HG03439 (cell line): ENCODE results near the gene ESYT2.

ENCODE experiments used
- ATAC-seq: cut with Tn5 transposase; IDR thresholded peaks from one replicate; pipeline ENCODE4 v1.9.1; 2021; ENCODE audit warnings: mild to moderate bottlenecking, moderate library complexity; ENCODE audit not compliant: unreplicated experiment

Gene ESYT2

DNA sequence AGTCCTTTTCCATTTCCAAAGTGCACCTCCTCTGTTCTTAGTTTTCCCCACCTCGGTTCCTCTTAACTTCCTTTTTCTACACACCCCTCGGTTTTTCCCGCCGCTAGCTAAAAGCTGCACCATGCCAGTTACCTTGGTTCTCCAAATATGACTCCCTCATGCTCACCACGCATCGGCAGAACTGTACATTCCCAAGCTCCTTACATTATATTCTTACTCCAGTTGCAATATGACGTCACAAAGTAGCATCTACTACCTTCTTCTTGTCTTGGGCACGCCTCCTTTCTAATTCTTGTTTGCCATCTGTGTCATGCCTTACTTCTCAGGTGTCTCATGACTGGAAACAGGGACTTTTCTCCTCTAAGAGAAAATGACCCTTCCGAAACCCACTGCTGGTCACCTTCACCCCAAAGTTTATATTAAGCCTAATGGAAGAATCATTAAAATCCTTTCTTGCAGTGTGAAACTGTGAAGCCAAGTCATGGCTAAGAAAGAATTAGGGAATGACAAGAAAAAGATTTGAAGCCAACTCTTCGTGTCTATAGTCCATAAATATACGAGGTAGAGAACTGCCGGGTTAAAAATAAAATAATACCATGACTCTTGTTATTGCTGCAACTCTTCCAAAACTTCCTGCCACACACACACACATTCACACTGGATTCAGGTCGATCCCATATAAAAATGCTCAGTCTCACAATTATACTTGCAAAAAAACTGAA, 1.7 kb downstream of the ESYT2 start:
- ATAC-seq = no peak

DNA sequence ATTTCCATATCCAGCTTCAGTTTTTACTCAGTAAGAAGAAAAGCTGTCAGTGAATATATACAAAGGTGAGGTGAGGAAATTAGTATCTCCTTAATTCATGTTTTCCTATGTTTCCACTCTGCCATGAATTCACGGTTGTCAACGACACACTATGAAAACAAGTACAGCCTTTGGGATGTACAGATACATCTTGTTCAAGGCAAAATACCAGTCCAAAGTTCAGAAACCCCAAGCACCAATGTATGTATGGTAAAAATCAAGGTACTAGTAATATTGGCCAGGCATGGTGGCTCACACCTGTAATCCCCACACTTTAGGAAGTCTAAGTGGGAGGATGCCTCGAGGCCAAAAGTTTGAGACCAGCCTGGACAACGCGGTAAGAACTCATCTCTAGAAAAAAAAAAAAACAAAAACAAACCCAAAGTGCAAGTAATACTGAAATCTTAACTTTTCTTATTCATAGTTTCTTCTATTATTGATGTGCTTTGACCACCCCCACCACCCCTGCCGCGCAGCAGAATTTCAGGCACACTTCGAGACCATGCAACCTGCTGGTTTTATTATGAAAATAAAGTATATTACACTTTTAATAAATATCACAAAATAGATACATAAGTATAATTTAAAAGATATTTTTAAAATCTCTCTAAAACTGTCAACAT, 3.5 kb downstream of the ESYT2 start:
- ATAC-seq = no peak

DNA sequence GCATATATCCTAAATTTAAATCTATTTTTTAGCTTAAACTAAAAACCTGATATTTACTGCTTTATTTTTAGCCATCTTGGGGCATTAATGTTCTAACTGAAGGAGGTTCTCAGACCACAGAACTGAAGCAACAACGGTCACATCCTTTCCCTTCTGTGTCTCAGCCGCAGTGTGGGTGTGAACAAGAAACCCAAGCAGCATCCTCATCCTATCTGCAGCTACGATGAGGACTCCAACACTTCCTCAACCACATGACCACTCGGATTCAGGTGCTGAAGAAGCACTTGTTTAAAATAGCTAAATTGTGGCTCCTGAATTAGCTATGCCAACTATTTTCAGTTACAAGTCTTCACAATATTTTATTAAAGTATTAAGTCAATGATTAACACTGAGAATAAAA, 5.3 kb downstream of the ESYT2 start:
- ATAC-seq = peak; percentile 49

DNA sequence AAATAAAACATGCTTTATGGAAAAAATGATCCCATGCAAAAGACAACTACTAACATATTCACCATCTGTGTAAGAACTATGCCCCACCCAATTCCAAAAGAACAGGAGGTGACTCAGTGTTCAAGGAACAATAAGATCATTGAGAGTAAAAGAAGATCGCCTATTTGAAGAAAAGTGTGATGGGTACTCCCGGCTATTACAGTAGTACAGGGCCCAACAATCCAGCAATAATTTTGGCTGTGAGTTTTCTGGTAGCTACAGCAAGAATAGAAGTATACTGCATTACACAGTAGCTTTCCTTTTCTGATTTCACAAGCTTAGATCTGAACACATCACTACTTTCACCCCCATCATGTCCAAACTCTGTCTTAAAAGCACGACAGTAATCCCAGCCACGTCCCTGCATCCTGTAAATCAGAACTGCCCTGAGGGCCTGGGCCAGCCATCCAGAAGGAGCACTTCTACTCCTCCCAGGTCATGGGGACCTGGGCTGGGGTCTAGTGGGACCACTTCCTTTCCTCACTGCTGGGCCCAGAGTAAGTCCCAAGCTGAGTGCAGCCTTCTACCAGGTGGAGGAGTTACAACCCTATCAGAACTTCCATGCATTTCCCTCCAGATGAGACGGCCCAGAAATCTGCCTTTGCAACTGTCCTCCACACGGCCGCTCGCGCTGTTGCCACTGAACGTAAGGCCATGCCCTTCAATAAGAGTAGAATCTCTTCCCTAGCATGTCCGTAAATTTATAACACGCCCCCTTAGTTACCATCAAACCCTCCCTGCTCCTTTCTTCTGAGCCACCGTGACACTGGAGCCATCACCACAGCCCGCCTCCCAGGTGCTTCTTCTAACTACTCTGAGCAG, 7.9 kb downstream of the ESYT2 start:
- no peak for ATAC-seq

DNA sequence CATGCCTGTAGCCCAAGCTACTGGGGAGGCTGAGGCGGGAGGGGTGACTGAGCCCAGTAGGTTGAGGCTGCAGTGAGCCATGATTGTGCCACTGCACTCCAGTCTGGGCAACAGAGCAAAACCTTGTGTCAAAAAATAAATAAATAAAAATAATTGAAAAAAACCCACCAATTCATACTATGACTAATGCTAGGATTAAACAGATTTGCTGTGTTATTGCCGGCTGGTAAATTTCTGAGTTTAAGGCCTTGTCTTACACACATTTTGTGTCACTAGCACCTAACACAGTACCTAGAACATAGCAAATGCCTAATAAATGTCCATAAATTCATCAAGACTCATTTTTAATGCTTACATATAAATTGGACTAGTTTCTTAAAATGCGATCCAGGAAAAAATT, 8.7 kb downstream of the ESYT2 start:
- ATAC-seq = no peak

DNA sequence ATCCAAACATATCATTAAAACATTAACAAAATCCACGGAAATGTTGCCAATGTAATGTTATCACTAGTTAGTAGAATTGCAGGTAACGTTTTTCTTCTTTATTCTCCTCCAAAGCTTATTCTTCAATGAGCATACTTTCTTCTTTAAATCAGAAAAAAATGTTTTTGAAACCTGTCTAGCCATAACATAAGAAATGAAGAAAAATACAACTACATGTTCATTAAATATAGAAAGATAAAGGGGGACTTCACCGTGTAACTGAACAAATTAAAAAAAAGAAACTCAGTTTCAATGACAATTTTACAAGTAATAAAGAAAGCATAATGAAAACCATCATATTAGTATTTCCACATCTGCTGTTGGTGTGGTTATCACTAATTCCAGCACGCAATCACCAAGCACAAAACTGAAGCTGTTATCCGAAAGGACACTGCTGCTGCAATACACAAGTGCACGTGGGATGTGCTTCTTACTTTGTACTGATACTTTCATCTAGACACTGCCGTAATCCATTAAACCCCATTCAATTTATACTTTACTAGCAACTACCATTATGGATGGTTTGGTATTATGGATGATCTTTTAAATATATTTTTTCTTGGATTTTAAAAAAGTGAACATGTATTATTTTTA, 9.6 kb downstream of the ESYT2 start:
- no peak for ATAC-seq

DNA sequence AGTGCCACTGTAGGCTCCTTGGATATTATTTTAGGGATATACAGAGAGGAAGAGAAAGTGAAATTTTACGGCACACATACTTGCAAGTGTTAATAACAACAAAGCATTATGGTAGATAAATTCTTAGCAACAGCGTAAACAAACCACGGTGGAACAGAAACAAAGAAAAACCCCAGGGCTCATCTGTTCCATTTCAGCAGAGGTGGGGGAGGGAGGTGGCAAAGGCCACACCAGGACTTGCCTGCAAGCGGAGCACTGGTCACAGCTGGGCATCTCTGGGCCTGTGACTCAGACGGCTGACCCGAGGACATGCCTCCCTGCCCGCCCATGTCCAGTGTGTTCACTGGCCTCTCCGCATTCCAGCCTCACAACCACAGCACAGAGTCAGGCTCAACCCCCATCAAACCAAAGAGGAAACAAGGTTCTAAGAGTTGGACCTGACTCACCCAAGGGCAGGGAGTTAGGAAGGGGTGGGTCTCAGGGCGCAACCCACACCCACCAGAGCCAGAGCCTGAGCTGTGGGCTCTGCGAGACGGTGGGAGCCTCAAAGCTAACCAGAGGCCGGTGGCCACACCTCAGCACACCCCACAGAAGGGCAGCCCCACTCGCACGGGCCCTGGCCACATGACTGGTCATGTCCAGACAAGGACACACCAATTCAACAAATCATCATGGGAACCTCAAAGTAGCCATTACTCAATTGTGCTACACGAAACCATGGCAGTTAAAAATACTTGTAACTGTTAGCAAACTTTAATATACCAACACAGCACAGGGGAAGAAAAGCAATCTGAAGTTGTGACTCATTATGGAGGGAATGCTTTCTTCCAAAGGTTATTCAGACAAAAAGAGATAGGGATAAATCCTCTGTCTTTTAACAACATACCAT, 10.7 kb downstream of the ESYT2 start:
- ATAC-seq = peak; percentile 90

DNA sequence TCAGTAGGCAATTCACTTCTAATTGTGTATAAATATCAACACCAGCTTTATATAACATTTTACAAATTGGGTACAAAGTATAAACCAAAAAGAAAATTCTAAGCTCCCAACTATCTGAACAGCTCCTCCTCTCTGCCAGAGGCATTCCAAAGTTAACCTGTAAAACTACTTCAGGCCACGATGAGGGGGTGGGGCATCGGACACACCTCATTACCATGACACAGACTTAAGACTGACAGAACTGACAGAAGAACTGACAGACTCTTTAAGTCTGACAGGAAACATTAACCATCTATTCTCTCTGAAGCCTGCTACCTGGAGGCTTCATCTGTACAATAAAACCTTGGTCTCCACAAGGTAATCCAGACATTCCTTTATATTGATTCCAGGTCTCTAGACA, 12.3 kb downstream of the ESYT2 start:
- ATAC-seq = no peak

DNA sequence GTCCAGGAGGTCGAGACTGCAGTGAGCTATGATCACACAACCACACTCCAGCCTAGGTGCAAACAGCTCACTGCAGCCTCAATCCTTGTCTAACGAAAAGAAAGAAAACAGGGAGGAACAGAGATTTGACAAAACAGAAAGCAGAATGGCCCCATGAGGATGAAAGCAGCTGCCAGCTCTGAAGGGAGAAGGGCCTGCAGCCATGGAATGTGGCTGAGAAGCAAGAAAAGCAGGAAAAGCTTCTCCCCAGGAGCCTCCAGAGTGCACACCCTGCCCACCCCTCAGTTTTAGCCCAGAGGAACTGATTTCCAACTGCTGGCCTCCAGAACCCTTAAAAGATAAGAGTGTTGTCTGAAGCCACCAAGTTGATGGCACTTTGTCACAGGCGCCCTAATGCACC, 13.0 kb downstream of the ESYT2 start:
- no peak for ATAC-seq

DNA sequence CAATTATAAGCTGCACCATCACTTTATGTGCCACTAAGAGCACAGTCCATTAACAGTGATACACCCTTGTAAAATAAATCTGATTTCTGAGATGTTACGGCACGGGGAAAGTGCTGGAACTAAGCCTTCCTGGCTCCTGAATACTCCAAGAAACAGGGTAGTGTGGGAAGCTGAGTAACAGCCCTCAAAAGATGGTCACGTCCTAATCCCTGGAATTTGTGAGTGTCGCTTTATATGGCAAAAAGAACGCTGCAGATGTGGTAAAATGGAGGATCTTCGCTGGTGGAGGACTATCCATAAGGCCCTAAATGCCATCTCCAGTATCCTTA, 13.5 kb downstream of the ESYT2 start:
- no peak for ATAC-seq

DNA sequence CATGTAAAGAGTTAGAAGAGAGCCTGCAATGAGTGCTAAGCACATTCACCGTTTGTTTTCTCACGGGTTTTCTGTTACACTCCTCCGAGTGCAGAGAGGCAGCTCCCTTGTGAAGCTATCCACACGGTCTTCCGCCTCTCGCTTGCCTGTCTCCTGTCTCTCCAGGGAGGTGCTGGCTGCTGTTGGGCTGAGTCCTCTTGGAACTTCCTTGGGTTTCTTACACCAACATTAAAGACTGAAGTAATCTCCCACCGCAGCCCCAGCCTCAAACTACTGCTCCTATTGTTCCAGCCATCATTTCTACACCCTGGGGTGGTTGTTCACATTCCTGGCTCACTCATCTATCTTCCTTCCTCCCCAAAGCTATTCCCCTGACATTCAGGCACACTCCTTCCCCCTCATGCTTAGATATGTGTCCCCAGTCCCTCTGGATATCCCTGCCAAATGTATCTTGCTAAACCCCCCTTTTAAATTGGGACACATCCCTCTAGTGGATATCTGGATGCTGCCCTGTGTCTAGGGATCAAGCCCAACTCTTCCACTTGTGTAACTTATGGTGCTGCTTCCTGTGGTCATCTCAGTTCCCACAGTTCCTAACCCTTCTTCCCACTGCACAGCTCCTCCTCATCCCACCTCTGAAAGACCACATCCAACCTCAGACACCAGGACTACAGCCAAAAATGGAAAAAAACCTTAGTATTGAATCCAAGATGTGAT, 14.1 kb downstream of the ESYT2 start:
- ATAC-seq = no peak

DNA sequence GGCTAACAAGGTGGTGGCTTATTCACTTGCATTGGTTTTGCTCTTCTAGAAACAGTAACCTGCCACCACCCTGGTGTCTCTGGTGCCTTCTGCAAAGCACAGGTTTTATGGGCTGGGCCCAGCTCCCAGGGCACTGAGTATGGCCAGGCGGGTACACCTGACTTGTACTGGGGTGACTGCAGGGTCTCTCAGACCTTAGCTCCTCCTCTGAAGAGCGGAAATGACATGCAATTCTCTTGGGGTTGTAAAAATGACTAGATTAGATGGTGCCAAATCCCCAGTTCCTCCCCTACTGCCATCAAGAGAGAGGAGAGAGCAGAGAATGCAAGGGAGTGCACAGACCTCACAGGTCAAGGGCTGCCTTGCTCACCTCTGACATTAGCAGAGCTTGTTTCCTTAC, 14.7 kb downstream of the ESYT2 start:
- ATAC-seq = no peak

DNA sequence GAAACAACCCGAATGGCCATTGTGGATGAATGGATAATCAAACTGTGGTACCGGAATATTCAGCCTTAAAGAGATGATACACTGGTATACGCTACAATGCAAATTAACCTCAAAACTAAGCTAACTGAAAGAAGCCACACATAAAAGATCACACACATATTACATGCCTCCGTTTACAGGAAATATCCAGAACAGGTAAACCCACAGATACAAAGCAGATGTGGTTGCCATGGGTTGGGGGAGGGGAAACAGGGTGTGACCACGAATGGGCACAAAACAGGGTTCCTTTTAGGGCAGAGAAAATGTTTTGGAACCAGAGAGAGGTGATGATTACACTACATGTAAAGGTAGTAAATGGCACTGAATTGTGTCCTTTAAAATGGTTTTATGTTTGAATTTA, 16.6 kb downstream of the ESYT2 start:
- ATAC-seq = no peak

DNA sequence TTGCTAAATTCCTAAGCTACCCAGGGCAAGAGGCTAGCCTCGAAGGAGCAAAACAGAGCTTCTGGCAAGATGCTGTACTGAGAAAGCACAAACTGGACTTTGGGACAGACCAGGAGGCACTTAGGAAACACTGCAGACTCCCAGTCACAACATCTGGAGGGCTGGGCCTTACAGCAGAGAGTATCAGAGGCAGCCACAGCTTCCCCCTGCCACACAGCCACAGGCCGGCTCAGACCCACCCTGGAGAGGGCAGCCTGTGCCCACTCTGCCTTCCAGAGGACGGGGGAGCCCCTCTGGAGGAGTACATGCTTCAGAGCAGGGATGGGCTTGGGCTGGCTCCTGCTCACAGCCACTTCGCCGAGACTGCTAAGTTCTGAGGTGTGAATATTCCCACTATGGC, 17.4 kb downstream of the ESYT2 start:
- no peak for ATAC-seq

DNA sequence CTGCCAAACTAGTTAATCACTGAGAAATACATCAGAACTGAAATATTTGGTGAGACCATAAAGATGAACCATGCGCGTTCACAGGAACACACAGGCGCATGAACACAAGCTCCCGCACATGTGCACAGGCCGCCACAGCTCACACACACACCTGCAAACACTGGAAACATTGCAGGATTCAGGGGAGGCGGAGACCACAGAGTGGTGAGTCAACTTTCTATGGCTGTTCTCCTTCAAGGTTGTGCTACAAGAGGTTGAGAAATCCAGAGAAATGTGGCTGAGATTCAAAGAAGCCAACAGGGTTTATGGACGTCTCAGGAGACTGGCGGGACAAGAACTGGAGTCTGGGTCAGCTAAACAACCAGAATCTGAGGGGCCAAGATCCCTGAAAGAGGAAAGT, 17.8 kb downstream of the ESYT2 start:
- ATAC-seq = no peak

DNA sequence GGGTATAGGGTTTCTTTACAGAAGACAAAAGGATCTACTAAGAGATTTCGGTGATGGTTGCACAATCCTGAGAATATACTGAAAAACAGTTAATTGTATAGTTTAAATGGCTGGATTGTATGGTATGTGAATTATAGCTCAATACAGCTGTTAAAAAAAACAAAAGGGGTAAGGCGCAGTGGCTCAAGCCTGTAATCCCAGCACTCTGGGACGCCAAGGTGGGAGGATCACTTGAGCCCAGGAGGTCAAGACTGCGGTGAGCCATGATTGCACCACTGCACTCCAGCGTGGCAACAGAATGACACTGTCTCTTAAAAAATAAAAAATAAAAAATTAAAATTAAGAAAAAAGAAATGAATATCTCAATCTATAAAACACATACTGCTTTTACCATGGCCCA, 18.5 kb downstream of the ESYT2 start:
- ATAC-seq = no peak

DNA sequence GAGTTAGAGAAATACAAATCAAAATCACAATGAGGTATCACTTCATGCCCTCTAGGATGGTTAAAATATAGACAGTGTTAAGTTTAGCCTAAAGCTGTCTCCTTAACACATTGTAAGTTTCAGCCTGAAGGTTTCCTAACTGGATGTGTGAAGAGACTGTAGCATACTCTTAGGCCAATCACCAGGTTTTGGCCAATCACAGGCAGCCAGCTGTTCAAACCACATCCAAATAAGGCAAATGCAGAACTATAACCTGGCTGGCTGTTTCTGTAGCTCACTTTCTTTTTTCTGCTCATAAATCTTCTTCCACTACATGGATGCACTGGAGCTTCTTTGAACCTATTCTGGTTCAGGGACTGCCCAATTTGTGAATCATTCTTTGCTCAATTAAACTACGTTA, 19.7 kb downstream of the ESYT2 start:
- ATAC-seq = no peak

DNA sequence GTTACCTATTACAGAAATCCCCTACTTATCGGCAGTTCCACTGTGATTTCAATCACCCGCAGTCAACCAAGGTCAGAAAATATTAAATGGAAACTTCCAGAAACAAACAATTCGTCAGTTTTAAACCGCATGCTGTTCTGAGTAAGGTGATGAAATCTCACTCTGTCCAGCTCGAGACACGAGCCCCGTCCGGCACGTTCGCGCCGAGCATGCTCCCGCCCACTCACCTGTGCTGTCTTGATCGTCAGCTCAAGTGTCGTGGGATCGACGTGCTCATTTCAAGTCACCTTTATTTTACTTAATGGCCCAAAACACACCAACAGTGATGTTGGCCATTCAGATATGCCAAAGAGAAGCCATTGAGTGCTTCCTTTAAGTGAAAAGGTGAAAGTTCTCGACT, 21.2 kb downstream of the ESYT2 start:
- no peak for ATAC-seq

DNA sequence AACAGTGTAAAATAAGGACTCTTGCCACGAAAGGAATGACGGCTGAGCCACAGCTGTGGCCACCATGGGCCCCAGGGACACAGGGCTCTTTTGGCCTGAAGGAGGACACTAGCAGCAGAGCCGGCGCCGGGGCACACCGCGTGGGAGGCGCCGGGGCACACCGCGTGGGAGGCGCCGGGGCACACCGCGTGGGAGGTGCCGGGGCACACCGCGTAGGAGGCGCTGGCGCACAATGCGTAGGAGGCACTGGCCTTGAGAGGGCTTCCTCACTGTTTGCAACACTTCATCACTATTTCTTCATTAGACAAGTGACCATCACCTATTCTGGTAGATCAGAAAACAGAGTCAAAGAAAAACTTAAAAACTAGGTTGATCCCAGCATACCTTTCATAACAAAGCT, 23.4 kb downstream of the ESYT2 start:
- no peak for ATAC-seq

DNA sequence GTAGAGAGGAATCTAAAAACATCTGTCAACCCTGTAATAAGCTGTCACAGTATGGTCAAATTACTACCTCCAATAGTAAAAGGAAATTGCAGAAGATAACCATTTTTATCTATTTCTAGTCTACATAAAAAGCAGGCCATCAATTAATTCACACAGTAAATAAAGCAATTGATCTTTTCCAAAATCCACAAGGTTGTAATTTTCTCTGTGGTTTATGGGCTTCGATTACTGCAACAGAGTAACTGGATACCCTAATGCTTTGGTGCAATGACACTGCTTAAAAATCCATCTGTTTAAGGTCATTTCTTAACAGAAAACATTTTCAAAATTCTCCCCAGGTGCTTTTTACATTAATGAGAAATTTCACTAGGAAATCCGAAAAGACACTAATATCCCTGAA, 23.9 kb downstream of the ESYT2 start:
- ATAC-seq = no peak
